NCI-H1930 (cell line): ENCODE measurements around the gene GPANK1.
"Not testable (repeated sequence)": the region's sequence is repeated elsewhere in the genome, so short reads cannot be mapped to it uniquely, and the experiment has no call there.

Experiments
- DNase-seq, 2 experiments: peaks; one replicate each; lab custom pipeline; 2025; lab: John Stamatoyannopoulos, UW

Gene GPANK1

GRCh38 chr6:31664790-31665500 lies at the start of gene GPANK1:
TSS of gene GPANK1 (minus strand) at chr6:31664997. CDS start at chr6:31664478, 519 bp downstream.
- DNase-seq = peak; percentile 84 to 88

- no peak for DNase-seq
Observed at GRCh38 chr6:31713991-31714684, 49.3 kb upstream of the GPANK1 start.

GRCh38 chr6:31713465-31713864 lies 48.7 kb upstream of the GPANK1 start:
- no peak for DNase-seq

GRCh38 chr6:31712296-31712695 lies 47.5 kb upstream of the GPANK1 start:
- DNase-seq = no peak

- no peak for DNase-seq
Observed at GRCh38 chr6:31711233-31711632, 46.4 kb upstream of the GPANK1 start.

GRCh38 chr6:31710523-31711219 lies 45.9 kb upstream of the GPANK1 start:
- DNase-seq = no peak

GRCh38 chr6:31709157-31709556 lies 44.4 kb upstream of the GPANK1 start:
- DNase-seq = not testable (repeated sequence)

GRCh38 chr6:31708224-31708623 lies 43.4 kb upstream of the GPANK1 start:
- DNase-seq = no peak

GRCh38 chr6:31707701-31708100 lies 42.9 kb upstream of the GPANK1 start:
- no peak for DNase-seq

- no peak for DNase-seq
Observed at GRCh38 chr6:31706599-31706998, 41.8 kb upstream of the GPANK1 start, which contains the start of gene LY6G6F. TSS of gene LY6G6F (plus strand) at chr6:31706866. CDS start at chr6:31706907, 41 bp downstream.

- no peak for DNase-seq
Observed at GRCh38 chr6:31705931-31706330, 41.1 kb upstream of the GPANK1 start.

- peak; percentile 95 for DNase-seq
Observed at GRCh38 chr6:31702819-31703716, 38.3 kb upstream of the GPANK1 start, which contains the start of gene ABHD16A. TSS of gene ABHD16A (minus strand) at chr6:31703324. CDS start at chr6:31703281, 43 bp downstream.

GRCh38 chr6:31702405-31702818 lies 37.6 kb upstream of the GPANK1 start:
- no peak for DNase-seq

- peak in 1 of 2 experiments; percentile 10 for DNase-seq
Observed at GRCh38 chr6:31701666-31702404, 37.0 kb upstream of the GPANK1 start.

GRCh38 chr6:31700740-31701401 lies 36.1 kb upstream of the GPANK1 start:
- no peak for DNase-seq

- DNase-seq = no peak
Observed at GRCh38 chr6:31697555-31697954, 32.8 kb upstream of the GPANK1 start.

GRCh38 chr6:31693535-31693934 lies 28.7 kb upstream of the GPANK1 start:
- no peak for DNase-seq

- DNase-seq = no peak
Observed at GRCh38 chr6:31692886-31693285, 28.1 kb upstream of the GPANK1 start.

GRCh38 chr6:31692353-31692752 lies 27.6 kb upstream of the GPANK1 start:
- no peak for DNase-seq

- DNase-seq = no peak
Observed at GRCh38 chr6:31691564-31692108, 26.8 kb upstream of the GPANK1 start.
